ENCODE results near the gene FOXD2.

The FOXD2 gene

GRCh38 chr1:47396671-47397196, 41.1 kb upstream of the FOXD2 start:
- Histone ChIP-seq H3K9ac (ENCODE audit: low read depth, low read length, poor library complexity, severe bottlenecking) (no peak overlapping the region), H3K9me2 (replicated peaks; ENCODE audit: low read depth, low read length) (no peaks in the 10 kb centered on the region), H3K4me1 (ENCODE audit: insufficient read depth, low read length, poor library complexity, severe bottlenecking) (no peaks in the 10 kb centered on the region), H3K36me3 (ENCODE audit: insufficient read depth, low read length) (no peaks in the 10 kb centered on the region), H3K4me2 (ENCODE audit: low read depth, low read length, poor library complexity, severe bottlenecking) (no peak overlapping the region), H3F3A (ENCODE audit: low read depth) (no peaks in the 10 kb centered on the region), H3K4me3 (ENCODE audit: low read length, poor library complexity, severe bottlenecking) (no peak overlapping the region), H4K20me1 (ENCODE audit: insufficient read depth, low read length, poor library complexity, severe bottlenecking) (no peaks in the 10 kb centered on the region), H3K9me3 (ENCODE audit: insufficient read depth, low read depth, low read length) (no peaks in the 10 kb centered on the region), H2AFZ (ENCODE audit: low read length) (no peak overlapping the region), H3K79me2 (ENCODE audit: insufficient read depth, low read length) (no peaks in the 10 kb centered on the region), H3K27me3 (ENCODE audit: insufficient read depth, low read length, poor library complexity, severe bottlenecking) (no peaks in the 10 kb centered on the region)
- no peak for TF ChIP-seq CTCF (conservative IDR thresholded peaks at IDR 0.05; ENCODE audit: low read length)
- TF ChIP-seq EZH2phosphoT487 (IDR thresholded peaks at IDR 0.05; ENCODE audit: borderline replicate concordance), result no peak

GRCh38 chr1:47399138-47399845, 38.6 kb upstream of the FOXD2 start:
- no peaks in the 10 kb centered on the region for H3K4me1 ChIP-seq (ENCODE audit: insufficient read depth, low read length, poor library complexity, severe bottlenecking)
- no peaks in the 10 kb centered on the region for H3K9me3 ChIP-seq (ENCODE audit: insufficient read depth, low read depth, low read length)
- H3K9me2 ChIP-seq (replicated peaks; ENCODE audit: low read depth, low read length), result no peaks in the 10 kb centered on the region
- no peaks in the 10 kb centered on the region for H3K27me3 ChIP-seq (ENCODE audit: insufficient read depth, low read length, poor library complexity, severe bottlenecking)
- no peaks in the 10 kb centered on the region for H3K79me2 ChIP-seq (ENCODE audit: insufficient read depth, low read length)
- no peaks in the 10 kb centered on the region for H3K36me3 ChIP-seq (ENCODE audit: insufficient read depth, low read length)
- no peak overlapping the region for H3K9ac ChIP-seq (ENCODE audit: low read depth, low read length, poor library complexity, severe bottlenecking)
- no peak overlapping the region for H3K4me3 ChIP-seq (ENCODE audit: low read length, poor library complexity, severe bottlenecking)
- no peaks in the 10 kb centered on the region for H4K20me1 ChIP-seq (ENCODE audit: insufficient read depth, low read length, poor library complexity, severe bottlenecking)
- H3K4me2 ChIP-seq (ENCODE audit: low read depth, low read length, poor library complexity, severe bottlenecking), result no peak overlapping the region
- no peaks in the 10 kb centered on the region for H3F3A ChIP-seq (ENCODE audit: low read depth)
- TF ChIP-seq CTCF (conservative IDR thresholded peaks at IDR 0.05; ENCODE audit: low read length) (no peak), EZH2phosphoT487 (IDR thresholded peaks at IDR 0.05; ENCODE audit: borderline replicate concordance) (no peak)
- H2AFZ ChIP-seq (ENCODE audit: low read length), result no peak overlapping the region

DNA sequence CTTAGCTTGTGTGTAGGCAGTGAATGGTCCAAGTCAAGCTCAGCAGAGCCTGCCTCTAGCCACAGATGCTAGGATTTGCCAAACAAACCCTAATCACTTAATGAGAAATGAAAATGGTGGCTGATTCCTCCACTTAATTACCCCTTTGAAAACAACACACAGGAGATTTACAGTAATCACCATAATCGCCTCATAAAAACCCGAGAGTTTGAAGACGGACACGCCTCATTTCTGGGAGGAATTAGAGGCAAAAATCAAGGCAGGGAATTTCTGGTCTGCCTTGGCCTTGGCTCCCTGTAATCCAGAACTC, 38.0 kb upstream of the FOXD2 start:
- Histone ChIP-seq H3K27me3 (ENCODE audit: insufficient read depth, low read length, poor library complexity, severe bottlenecking) (no peaks in the 10 kb centered on the region), H3K9ac (ENCODE audit: low read depth, low read length, poor library complexity, severe bottlenecking) (no peak overlapping the region), H3F3A (ENCODE audit: low read depth) (no peaks in the 10 kb centered on the region), H3K79me2 (ENCODE audit: insufficient read depth, low read length) (no peaks in the 10 kb centered on the region), H3K4me1 (ENCODE audit: insufficient read depth, low read length, poor library complexity, severe bottlenecking) (no peaks in the 10 kb centered on the region), H2AFZ (ENCODE audit: low read length) (no peak overlapping the region), H3K36me3 (ENCODE audit: insufficient read depth, low read length) (no peaks in the 10 kb centered on the region), H4K20me1 (ENCODE audit: insufficient read depth, low read length, poor library complexity, severe bottlenecking) (no peaks in the 10 kb centered on the region), H3K4me3 (ENCODE audit: low read length, poor library complexity, severe bottlenecking) (no peak overlapping the region), H3K9me2 (replicated peaks; ENCODE audit: low read depth, low read length) (no peaks in the 10 kb centered on the region), H3K9me3 (ENCODE audit: insufficient read depth, low read depth, low read length) (no peaks in the 10 kb centered on the region), H3K4me2 (ENCODE audit: low read depth, low read length, poor library complexity, severe bottlenecking) (no peak overlapping the region)
- TF ChIP-seq EZH2phosphoT487 (IDR thresholded peaks at IDR 0.05; ENCODE audit: borderline replicate concordance), result no peak
- TF ChIP-seq CTCF (conservative IDR thresholded peaks at IDR 0.05; ENCODE audit: low read length), result no peak
